Measurements from ENCODE around the gene ABHD17A.
"Not testable (repeated sequence)": the region's sequence is repeated elsewhere in the genome, so short reads cannot be mapped to it uniquely, and the experiment has no call there.

DNA sequence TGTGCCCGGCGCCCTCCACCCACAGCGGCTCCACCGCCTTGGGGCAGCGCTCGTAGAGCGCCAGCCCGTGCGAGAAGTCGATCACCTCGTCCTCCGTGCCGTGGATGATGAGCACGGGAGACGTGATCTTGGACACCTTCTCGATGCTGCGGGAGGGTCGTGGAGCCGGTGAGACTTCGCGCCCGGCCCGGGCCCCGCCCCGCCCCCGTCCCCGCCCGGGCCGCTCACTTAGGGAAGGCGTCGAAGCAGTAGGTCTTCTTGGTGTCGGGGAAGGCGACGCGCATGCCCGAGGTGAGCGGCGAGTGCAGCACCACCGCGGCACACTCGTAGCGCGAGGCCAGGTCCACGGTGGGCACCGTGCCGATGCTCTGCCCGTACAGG lies 8.0 kb downstream of the ABHD17A start:
- not testable (repeated sequence) for TF ChIP-seq SUZ12 (IDR thresholded peaks at IDR 0.05; ENCODE audit: extremely low read depth, insufficient read depth, insufficient read length); ZNF274 (IDR thresholded peaks at IDR 0.05; ENCODE audit: low read depth, low read length); YY1 (IDR thresholded peaks at IDR 0.05; ENCODE audit: insufficient read depth, insufficient read length)
